Measurements from ENCODE around the gene BARX2.

Gene BARX2

DNA sequence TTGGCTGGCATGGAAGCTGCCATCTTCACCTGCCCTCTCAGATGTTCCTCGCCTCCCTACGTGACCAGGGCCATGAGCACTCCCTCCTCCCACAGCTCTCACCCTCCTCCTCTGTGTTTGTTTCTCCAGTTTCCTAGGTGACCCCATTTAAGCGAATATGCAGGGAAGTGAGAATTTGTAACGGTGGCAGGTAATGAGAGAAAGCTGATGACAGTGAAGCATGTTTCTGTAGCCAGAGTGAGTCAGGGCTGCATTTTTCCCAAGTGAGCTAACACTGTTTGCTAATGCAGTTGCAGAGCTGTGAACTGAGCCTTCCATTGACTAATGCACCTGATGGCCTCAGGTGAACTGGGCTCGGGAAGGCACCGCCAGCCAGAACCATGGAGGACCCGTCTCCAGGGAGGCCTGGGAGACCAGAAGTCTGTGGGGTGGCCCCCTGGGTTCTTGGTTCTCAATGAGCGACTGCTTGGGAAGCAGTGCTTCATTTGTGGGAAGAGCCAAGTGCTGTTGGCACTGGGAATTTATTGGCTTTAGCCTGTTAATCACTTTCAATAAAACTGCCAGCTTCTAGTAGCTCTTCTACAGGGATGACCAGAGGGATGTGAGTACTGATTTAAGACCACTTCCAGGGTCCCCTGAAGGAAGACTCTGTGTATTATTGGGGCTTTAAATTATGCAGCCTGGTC, 64.5 kb downstream of the BARX2 start:
- DNase-seq: no peak

DNA sequence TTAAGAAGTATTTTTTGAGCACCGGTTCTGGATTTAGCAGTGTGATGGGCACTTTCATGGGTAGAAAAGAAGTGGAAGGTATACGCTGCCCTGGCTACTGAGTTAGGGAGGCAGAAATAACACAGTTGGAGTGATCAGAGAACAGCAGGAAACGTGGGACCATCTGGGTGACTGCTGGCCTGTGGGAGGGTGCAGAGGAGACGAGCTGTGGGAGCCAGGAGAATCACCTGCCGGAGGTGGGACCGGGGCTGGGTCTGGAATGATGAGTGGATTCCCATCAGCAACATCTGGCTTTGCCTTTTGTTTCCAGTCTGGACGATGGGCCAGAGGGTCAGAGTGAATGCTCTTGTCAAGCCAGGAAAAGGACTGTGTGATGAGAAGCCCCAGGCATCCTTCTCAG, 66.5 kb downstream of the BARX2 start:
- no peak for DNase-seq

- DNase-seq: no peak
These were observed 67.6 kb downstream of the BARX2 start for GRCh38 chr11:129443276-129443675.

GRCh38 chr11:129444274-129444673, 68.6 kb downstream of the BARX2 start:
- DNase-seq: no peak

DNA sequence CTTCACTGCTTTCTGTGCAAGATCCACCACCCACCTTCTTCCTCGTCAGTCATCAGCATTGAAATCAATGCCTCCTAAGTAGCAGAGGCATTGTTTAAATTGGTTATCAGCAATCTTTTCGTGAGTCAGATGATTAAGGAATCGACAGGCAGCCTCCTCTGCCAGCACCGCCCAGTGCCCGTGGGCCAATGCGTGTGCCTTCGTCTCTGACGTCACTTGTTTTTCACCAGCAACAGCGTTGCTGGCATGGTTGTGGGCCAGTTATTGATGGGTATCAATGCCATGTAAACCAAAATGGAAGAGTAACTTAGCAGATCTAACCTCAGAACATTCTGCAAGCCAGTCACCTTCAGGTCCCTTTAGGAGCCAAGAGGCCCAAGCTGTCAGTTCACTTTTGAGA, 69.6 kb downstream of the BARX2 start:
- DNase-seq: no peak

- no peak for DNase-seq
These were observed 70.9 kb downstream of the BARX2 start for GRCh38 chr11:129446572-129446971.

GRCh38 chr11:129447654-129448239, 72.1 kb downstream of the BARX2 start:
- DNase-seq: no peak

GRCh38 chr11:129451524-129451923, 75.9 kb downstream of the BARX2 start:
- DNase-seq: no peak

GRCh38 chr11:129453293-129453721, 77.7 kb downstream of the BARX2 start:
- DNase-seq: no peak

GRCh38 chr11:129455101-129455500, 79.5 kb downstream of the BARX2 start:
- DNase-seq: no peak

- no peak for DNase-seq
These were observed 80.4 kb downstream of the BARX2 start for GRCh38 chr11:129455756-129456655.

GRCh38 chr11:129457321-129457720, 81.7 kb downstream of the BARX2 start:
- no peak for DNase-seq

DNA sequence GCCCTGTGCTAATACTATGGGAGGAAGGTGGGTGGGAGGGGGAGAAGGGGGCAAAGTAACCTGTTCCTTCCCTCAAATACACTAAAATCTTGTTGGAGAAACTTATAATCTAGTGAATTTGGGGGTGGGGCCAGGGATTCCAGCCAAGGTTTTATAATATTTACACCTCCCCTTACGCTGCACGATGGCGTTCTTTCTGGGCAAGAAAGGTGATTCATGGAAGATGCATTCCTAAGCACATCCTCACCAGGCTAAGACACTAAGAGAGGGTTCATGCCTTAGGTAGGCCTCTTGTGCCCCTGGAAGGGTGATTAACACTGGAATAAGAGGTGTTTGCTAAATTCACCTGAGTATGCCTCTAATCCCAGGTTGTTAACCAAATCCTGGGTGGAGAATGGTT, 82.6 kb downstream of the BARX2 start:
- no peak for DNase-seq

- DNase-seq: no peak
These were observed 83.3 kb downstream of the BARX2 start for GRCh38 chr11:129458756-129459535.

GRCh38 chr11:129460714-129461113, 85.1 kb downstream of the BARX2 start:
- peak; percentile 4 for DNase-seq

GRCh38 chr11:129484068-129484467, 108.4 kb downstream of the BARX2 start:
- DNase-seq: no peak

- DNase-seq: no peak
These were observed 113.6 kb downstream of the BARX2 start for GRCh38 chr11:129489249-129489648.

DNA sequence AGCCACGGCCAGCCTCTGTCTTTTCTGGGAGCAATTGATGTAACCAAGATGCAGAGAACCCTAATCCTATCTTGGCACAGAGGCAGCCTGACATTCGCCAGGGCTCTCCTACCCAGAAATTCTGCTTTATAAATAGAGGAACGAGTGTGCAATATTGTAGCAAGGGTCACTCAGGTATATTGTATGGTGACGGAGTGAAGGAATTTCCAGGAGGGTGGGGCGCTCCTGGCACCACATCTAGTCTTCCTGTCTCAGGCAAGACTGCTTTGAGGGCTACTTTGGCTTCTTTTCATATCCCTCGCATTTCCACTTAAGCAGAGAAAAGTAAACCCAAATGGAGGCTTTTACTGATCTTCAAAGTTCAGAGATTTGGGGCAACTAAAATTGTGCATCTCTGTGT, 114.4 kb downstream of the BARX2 start:
- no peak for DNase-seq

GRCh38 chr11:129493746-129494145, 118.1 kb downstream of the BARX2 start:
- no peak for DNase-seq
